HepG2 (cell line): Measurements from ENCODE around the gene SASS6. TPM values are rescaled to one million over a fixed set of nuclear protein-coding genes. Genes with fewer than 3 reads are reported as not detected.

ENCODE experiments used
- ATAC-seq: fragments of 200-7000 bp; cut with Tn5 transposase; 3 replicates; pipeline ENCODE4 v1.9.1; 2020; ENCODE audit warnings: mild to moderate bottlenecking, moderate library complexity
- BruUV-seq: library from RNA; stranded (reverse); fragments of 400-500 nt; replicated peaks from 2 replicates; lab custom pipeline; 2021; lab: Mats Ljungman, UMichigan
- CTCF ChIA-PET: fragments of 300-600 bp; formaldehyde crosslinking; extraction: SDS; loops from one replicate; lab custom pipeline; 2021; ENCODE audit warnings: low total read pairs, inconsistent platforms, low intra/inter-chr PET ratio; lab: Yijun Ruan, JAX
- POLR2A ChIA-PET: fragments of 350-600 bp; sonication (Branson Sonifier 250); formaldehyde crosslinking; loops from one replicate; lab custom pipeline; 2020; ENCODE audit warnings: antibody characterized with exemption, inconsistent platforms; lab: Yijun Ruan, JAX
- DNase-seq: peaks from one replicate; pipeline ENCODE4 v3.0.0-alpha.2; 2015; ENCODE audit warnings: low spot score
- FAIRE-seq: peaks from 3 replicates; lab custom pipeline; 2011; peaks lifted over from hg19 to GRCh38; lab: Jason Lieb, UNC
- H2AFZ ChIP-seq: one replicate; pipeline ENCODE4 v1.6.1; 2011; ENCODE audit warnings: low read length, inconsistent platforms
- H3K27ac ChIP-seq: fragments of 300-600 bp; 3 replicates; pipeline ENCODE4 v1.8.0; 2011; ENCODE audit warnings: mixed run types, mild to moderate bottlenecking, mixed read lengths, low read length, inconsistent platforms; ENCODE audit not compliant: insufficient read depth; ENCODE audit errors: extremely low read length
- H3K27me3 ChIP-seq, 2 experiments: fragments of 200-600 bp in 1 of 2; 2 replicates in 1 of 2; 3 replicates in 1 of 2; pipeline versions ENCODE4 v1.6.0 to v1.8.0; 2011; ENCODE audit warnings: low read length in 2 of 2, mild to moderate bottlenecking in 2 of 2, moderate library complexity in 2 of 2, inconsistent platforms in 1 of 2; ENCODE audit not compliant: insufficient read depth in 2 of 2, control insufficient read depth in 1 of 2
- H3K36me3 ChIP-seq, 2 experiments: fragments of 200-600 bp in 1 of 2; replicated peaks in 1 of 2; 2 replicates in 1 of 2; 3 replicates in 1 of 2; pipeline versions ENCODE4 v1.5.1 to v1.8.0; 2011; ENCODE audit warnings: low read length in 2 of 2, inconsistent platforms in 1 of 2; ENCODE audit not compliant: insufficient read depth in 2 of 2, control insufficient read depth in 1 of 2
- H3K4me1 ChIP-seq: 2 replicates; pipeline ENCODE4 v1.5.1; 2012; ENCODE audit warnings: low read length, inconsistent platforms; ENCODE audit not compliant: insufficient read depth
- H3K4me2 ChIP-seq: 2 replicates; pipeline ENCODE4 v1.6.0; 2011; ENCODE audit warnings: low read depth, low read length, inconsistent platforms
- H3K4me3 ChIP-seq, 3 experiments: fragments of 200-600 bp in 1 of 3; sonication (generic), shearing (Covaris generic) in 1 of 3; replicated peaks in 1 of 3; 2 replicates each; pipeline ENCODE4 v1.5.1; 2011 to 2016; ENCODE audit warnings: low read length in 3 of 3, inconsistent platforms in 2 of 3, low read depth in 2 of 3, mild to moderate bottlenecking in 2 of 3, control low read depth in 1 of 3, mixed read lengths in 1 of 3; ENCODE audit not compliant: insufficient read depth in 1 of 3
- H3K79me2 ChIP-seq: one replicate; pipeline ENCODE4 v1.6.1; 2011; ENCODE audit warnings: low read length, inconsistent platforms; ENCODE audit not compliant: insufficient read depth
- H3K9ac ChIP-seq: 2 replicates; pipeline ENCODE4 v1.6.0; 2011; ENCODE audit warnings: mild to moderate bottlenecking, low read depth, low read length, inconsistent platforms; ENCODE audit not compliant: insufficient read depth
- H3K9me3 ChIP-seq: 2 replicates; pipeline ENCODE4 v1.5.1; 2012; ENCODE audit warnings: mild to moderate bottlenecking, low read length
- H4K20me1 ChIP-seq: 2 replicates; pipeline ENCODE4 v1.6.0; 2011; ENCODE audit warnings: inconsistent platforms, mild to moderate bottlenecking, low read length, moderate library complexity; ENCODE audit not compliant: insufficient read depth
- AHR ChIP-seq: IDR thresholded peaks from 2 replicates; pipeline ENCODE4 v1.6.1; 2018; ENCODE audit warnings: missing genetic modification reagents, missing compliant biosample characterization
- FOXK1 ChIP-seq: sonication (generic); formaldehyde crosslinking; IDR thresholded peaks from 2 replicates; pipeline ENCODE4 v1.4.0; 2020; ENCODE audit warnings: low read depth, missing genetic modification reagents, borderline replicate concordance
- KDM3A ChIP-seq: IDR thresholded peaks from 2 replicates; pipeline ENCODE4 v1.6.1; 2018; ENCODE audit warnings: low read depth, missing compliant biosample characterization
- NFKB2 ChIP-seq: sonication (generic); formaldehyde crosslinking; IDR thresholded peaks from 2 replicates; pipeline ENCODE4 v1.4.0; 2020; ENCODE audit warnings: missing genetic modification reagents, borderline replicate concordance
- SOX5 ChIP-seq: IDR thresholded peaks from 2 replicates; pipeline ENCODE4 v1.6.1; 2016; ENCODE audit warnings: borderline replicate concordance
- ZNF317 ChIP-seq: sonication (generic); formaldehyde crosslinking; IDR thresholded peaks from 2 replicates; pipeline ENCODE4 v1.5.0; 2020; ENCODE audit warnings: mild to moderate bottlenecking, missing genetic modification reagents
- ZNF564 ChIP-seq: sonication (generic); formaldehyde crosslinking; IDR thresholded peaks from 2 replicates; pipeline ENCODE4 v1.8.1; 2023; ENCODE audit warnings: mild to moderate bottlenecking, missing genetic modification reagents
- in situ Hi-C: cut with HindIII; loops from 2 replicates; pipeline ENCODE4 v1.10.0; 2017; ENCODE audit warnings: low pct_unique_long_range_greater_than_20kb; ENCODE audit not compliant: extremely low pct_ligation_motif_present
- intact Hi-C: fragments of 100-400 bp; cut with micrococcal nuclease; formaldehyde crosslinking; loops from one replicate; pipeline ENCODE4 v1.10.0; 2022; ENCODE audit not compliant: unreplicated experiment
- polyA plus RNA-seq, 8 experiments: library from polyadenylated mRNA; depleted of rRNA in 3 of 8; stranded (reverse) in 7 of 8; unstranded in 1 of 8; fragments of >200 nt; fragmentation: Illumina TruSeq in 4 of 8; extraction: Trizol in 4 of 8; gene quantifications; 2 replicates each; pipeline versions ENCODE4 v1.2.1 to v1.2.3, GENCODE V29; 2011 to 2016; ENCODE audit warnings: low read depth in 4 of 8, missing spikeins in 1 of 8, mixed read lengths in 1 of 8; ENCODE audit not compliant: insufficient read depth in 1 of 8
- total RNA-seq, 5 experiments: library from RNA; depleted of rRNA; stranded (reverse); fragments of >200 nt; fragmentation: Illumina TruSeq; extraction: Trizol; gene quantifications; 2 replicates each; pipeline ENCODE4 v1.2.3, GENCODE V29; 2016; ENCODE audit warnings: low read depth in 1 of 5
- TF ChIP-seq, protein P1 (sequence below): sonication (generic); formaldehyde crosslinking; IDR thresholded peaks from 2 replicates; pipeline ENCODE4 v1.4.0; 2020; ENCODE audit warnings: missing genetic modification reagents
- TF ChIP-seq, protein P2 (sequence below): sonication (generic); formaldehyde crosslinking; IDR thresholded peaks from 2 replicates; pipeline ENCODE4 v1.9.0; 2021; ENCODE audit warnings: missing genetic modification reagents, mild to moderate bottlenecking, borderline replicate concordance

The SASS6 gene
- total and polyA plus RNA-seq, 2 of the 13 experiments (the other 11 are each of a cell fraction or from before 2014, with no cell fraction given): 2.3 to 10.7 TPM

DNA sequence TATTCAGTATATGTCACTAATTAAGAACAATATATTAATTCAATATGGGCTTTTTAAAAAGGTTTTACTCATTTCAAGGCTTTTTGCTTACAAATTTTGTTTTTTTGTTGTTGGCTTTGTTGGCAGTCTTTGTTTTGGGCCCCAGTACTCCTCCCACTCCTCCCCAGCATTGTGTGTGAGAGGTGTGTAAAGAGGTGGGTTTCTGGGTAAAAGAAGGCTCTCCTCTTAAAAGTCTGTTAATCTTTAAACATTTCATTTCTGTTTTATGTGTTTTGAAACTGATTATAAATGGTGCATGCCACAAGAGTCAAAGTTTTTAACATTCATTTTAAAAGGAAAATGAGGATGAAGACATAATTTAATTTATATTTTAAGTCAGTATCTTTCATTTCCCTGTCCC, 79.6 kb downstream of the SASS6 start:
- no peak for ATAC-seq
- H2AFZ ChIP-seq: no peak overlapping the region
- H3K36me3 ChIP-seq: peaks cover 0 to 12% of the 10 kb centered on the region in 2 experiments; a peak in 3 of 5 replicates
- no peak for DNase-seq
- H3K9ac ChIP-seq: no peak overlapping the region
- H3K79me2 ChIP-seq: peaks cover 61% of the 10 kb centered on the region
- POLR2A ChIA-PET: no interaction called here
- no peaks in the 10 kb centered on the region for H3K27me3 ChIP-seq
- intact Hi-C loops: no loop called here
- no peaks in the 10 kb centered on the region for H3K9me3 ChIP-seq
- H3K4me2 ChIP-seq: no peak overlapping the region
- BruUV-seq: no TSS peak
- 0 out of 2 replicates have a peak, but pooled peaks cover 5% of the 10 kb centered on the region for H3K4me1 ChIP-seq
- in situ Hi-C loops: no loop called here
- CTCF ChIA-PET: no interaction called here
- H3K4me3 ChIP-seq: no peak overlapping the region
- TF ChIP-seq SOX5 (CRISPR knock-in tag): no peak
- TF ChIP-seq, protein P1, sequence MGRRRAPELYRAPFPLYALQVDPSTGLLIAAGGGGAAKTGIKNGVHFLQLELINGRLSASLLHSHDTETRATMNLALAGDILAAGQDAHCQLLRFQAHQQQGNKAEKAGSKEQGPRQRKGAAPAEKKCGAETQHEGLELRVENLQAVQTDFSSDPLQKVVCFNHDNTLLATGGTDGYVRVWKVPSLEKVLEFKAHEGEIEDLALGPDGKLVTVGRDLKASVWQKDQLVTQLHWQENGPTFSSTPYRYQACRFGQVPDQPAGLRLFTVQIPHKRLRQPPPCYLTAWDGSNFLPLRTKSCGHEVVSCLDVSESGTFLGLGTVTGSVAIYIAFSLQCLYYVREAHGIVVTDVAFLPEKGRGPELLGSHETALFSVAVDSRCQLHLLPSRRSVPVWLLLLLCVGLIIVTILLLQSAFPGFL (CRISPR knock-in tag): no peak
- TF ChIP-seq, protein P2, sequence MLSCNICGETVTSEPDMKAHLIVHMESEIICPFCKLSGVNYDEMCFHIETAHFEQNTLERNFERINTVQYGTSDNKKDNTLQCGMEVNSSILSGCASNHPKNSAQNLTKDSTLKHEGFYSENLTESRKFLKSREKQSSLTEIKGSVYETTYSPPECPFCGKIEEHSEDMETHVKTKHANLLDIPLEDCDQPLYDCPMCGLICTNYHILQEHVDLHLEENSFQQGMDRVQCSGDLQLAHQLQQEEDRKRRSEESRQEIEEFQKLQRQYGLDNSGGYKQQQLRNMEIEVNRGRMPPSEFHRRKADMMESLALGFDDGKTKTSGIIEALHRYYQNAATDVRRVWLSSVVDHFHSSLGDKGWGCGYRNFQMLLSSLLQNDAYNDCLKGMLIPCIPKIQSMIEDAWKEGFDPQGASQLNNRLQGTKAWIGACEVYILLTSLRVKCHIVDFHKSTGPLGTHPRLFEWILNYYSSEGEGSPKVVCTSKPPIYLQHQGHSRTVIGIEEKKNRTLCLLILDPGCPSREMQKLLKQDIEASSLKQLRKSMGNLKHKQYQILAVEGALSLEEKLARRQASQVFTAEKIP (CRISPR knock-in tag): no peak
- no peak for TF ChIP-seq ZNF564 (CRISPR knock-in tag)
- no peak for TF ChIP-seq KDM3A (CRISPR knock-in tag)
- no peak for TF ChIP-seq ZNF317 (CRISPR knock-in tag)
- no peak for TF ChIP-seq NFKB2
- no peak for TF ChIP-seq FOXK1
- no peak for TF ChIP-seq AHR
- FAIRE-seq: no peak
- H3K27ac ChIP-seq: no peak overlapping the region
- peaks cover 6% of the 10 kb centered on the region; the same call in 1 of the 2 replicates for H4K20me1 ChIP-seq
